OCI-LY3 (cell line): ENCODE measurements around the gene BTBD9.

ENCODE experiments used
- EZH2phosphoT487 ChIP-seq: fragments of 200-600 bp; shearing (Covaris generic); IDR thresholded peaks from 2 replicates; pipeline ENCODE4 v1.6.1; 2018; ENCODE audit warnings: antibody characterized with exemption, mixed run types, low read depth
- TF ChIP-seq, protein P1 (sequence below): fragments of 200-600, 300-600 bp; sonication (generic); IDR thresholded peaks from 2 replicates; pipeline ENCODE4 v1.5.1; 2014; ENCODE audit warnings: antibody characterized with exemption, low read length, low read depth

- TF ChIP-seq, protein P1, sequence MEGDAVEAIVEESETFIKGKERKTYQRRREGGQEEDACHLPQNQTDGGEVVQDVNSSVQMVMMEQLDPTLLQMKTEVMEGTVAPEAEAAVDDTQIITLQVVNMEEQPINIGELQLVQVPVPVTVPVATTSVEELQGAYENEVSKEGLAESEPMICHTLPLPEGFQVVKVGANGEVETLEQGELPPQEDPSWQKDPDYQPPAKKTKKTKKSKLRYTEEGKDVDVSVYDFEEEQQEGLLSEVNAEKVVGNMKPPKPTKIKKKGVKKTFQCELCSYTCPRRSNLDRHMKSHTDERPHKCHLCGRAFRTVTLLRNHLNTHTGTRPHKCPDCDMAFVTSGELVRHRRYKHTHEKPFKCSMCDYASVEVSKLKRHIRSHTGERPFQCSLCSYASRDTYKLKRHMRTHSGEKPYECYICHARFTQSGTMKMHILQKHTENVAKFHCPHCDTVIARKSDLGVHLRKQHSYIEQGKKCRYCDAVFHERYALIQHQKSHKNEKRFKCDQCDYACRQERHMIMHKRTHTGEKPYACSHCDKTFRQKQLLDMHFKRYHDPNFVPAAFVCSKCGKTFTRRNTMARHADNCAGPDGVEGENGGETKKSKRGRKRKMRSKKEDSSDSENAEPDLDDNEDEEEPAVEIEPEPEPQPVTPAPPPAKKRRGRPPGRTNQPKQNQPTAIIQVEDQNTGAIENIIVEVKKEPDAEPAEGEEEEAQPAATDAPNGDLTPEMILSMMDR, result no peak
- no peak for TF ChIP-seq EZH2phosphoT487
Observed at GRCh38 chr6:38656896-38657295, 17.2 kb upstream of the BTBD9 start.
